HG03159 (cell line): ENCODE results near the gene NTNG1.

Source experiments
- ATAC-seq: cut with Tn5 transposase; IDR thresholded peaks from one replicate; pipeline ENCODE4 v1.9.1; 2021; ENCODE audit warnings: mild to moderate bottlenecking, moderate library complexity; ENCODE audit not compliant: unreplicated experiment

Gene NTNG1

DNA sequence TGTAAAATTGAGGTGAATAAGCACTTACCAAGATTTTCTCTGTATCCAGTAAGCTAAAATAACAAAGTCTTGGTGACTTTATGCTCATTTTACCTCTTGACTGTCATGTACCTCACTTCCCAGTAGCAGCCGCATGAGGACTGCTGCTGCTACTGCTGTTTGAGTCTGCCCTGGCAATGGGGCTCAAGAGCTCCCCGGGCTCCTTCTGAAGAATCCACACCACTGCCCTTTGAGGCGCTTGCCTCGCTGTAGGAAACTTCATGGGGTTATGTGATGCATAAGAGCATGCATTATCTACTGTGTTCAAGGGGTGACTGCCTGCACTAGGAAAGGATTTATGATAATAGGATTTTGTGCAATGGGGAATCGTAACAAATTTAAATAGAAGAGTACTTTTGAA is 113.5 kb downstream of the NTNG1 start:
- ATAC-seq = no peak

- ATAC-seq = no peak
Measured at GRCh38 chr1:107255469-107255868, 114.6 kb downstream of the NTNG1 start.

DNA sequence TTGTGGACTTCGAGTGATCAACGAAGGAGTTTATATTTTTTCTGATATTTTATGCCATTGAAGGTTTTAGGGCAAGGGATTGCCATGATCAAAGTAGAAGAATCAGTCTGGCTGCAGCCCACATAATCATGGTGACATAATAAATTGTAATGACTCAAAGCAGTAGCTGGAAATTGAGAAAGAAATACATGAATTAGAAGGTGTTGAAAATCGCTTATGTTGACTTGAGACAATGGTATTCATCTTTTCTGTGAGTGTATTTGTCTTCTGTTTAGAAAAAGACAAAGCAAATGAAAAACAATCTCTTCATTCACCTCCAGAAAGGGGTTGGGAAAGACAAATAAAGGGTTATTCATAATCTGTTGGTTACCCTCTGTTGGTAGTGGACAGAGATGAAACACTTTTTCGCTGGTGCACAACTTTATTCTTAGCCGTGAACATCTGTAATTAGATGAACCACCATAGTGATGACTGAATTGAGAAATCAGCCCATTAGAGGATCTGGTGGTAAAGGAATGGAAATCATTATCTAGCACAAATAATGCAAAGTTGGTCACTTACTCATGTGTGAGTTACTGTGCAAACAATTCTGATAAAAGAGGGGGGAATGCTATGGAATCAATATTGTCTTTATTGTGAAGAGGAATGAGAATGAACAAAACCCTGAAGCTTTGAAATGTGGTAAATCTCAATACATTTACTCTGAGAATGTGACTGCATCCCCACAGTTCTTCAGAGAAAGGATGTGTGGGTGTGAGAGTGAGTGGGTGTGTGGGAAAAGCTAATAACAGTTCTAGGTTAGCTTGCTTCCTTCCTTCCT is 121.8 kb downstream of the NTNG1 start:
- ATAC-seq = no peak

DNA sequence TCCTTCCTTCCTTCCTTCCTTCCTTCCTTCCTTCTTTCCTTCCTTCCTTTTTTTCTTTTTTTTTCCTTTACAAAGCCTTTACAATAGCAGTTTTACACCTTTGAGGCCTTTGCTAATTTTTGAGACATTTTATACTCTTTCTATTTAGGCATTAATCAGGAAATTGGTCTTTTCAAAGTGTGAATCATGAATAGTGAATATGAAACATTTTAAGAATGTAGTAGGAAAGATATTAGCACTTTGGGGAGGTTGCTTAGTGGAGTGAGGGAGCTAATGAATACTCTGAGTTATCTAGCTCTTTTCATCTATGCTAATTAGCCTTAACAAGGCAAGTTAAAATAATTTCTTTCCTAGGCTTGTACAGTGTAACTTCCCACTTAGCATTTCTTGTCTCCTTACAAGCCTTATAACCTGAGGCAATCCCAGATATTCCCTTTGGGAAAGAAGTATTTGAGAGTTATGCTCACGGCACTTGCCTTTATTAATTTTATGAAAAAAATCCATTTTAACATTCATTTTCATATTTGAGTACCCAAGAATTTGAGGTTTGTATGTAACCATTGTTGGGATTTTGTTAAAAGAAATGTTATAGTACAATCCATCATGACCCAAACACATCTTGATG is 122.6 kb downstream of the NTNG1 start:
- no peak for ATAC-seq

GRCh38 chr1:107264007-107264406 is 123.2 kb downstream of the NTNG1 start:
- ATAC-seq = no peak

- no peak for ATAC-seq
Measured at GRCh38 chr1:107264561-107264960, 123.7 kb downstream of the NTNG1 start.

DNA sequence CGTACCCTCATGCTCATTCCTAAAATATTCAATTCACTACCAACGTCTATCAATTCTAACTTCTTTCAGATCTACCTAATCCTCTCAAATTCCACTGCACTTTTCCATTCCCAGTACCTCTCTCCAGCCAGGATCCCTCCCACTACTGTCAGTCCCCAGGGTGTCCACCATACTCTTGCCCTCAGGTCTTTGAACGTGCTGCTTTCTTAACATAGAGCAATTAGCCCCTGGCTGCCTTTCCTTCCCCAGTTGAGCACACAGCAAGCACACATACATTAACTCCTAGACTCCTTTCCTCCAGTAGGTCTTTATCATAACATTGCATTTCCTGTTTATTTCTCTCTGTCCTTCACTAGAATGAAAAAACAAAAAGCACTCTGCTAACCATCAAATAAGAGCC is 126.7 kb downstream of the NTNG1 start:
- ATAC-seq = no peak

DNA sequence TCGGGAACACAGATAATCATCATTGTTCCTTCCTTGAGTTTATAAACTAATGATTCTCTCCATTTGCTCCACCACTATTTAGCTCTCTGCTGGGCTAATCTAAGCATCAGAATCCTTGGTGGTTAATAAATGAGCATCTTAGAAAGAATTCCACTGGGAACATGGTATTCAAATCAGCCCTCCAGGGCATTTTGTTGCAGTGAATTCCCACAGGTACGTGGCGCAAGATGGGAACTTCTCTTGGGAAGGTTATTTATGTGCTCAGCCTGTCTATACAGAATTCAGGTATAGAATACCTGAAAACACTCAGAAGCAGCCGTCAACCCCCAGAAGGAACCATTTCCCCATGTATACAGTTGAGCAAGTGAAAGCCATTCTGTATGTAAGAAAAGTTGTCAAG is 131.5 kb downstream of the NTNG1 start:
- no peak for ATAC-seq

DNA sequence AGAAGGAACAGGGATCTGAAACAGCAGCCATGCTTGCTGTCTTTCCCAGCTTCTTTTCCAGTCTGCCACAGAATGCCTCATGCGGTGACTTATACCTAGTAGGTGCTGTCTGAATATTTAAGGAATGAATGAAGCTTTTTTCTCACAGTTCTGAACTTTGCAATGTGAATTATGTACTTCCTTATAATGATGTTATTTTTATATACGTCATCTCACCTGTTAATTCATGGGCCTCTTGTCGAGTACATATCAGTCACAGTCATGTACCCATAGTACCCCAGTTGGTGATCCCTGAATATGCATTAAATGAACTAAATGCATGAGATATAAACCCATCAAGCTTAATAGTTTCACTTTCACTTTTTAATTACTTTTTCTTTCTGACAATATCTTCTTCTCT is 132.7 kb downstream of the NTNG1 start:
- no peak for ATAC-seq

DNA sequence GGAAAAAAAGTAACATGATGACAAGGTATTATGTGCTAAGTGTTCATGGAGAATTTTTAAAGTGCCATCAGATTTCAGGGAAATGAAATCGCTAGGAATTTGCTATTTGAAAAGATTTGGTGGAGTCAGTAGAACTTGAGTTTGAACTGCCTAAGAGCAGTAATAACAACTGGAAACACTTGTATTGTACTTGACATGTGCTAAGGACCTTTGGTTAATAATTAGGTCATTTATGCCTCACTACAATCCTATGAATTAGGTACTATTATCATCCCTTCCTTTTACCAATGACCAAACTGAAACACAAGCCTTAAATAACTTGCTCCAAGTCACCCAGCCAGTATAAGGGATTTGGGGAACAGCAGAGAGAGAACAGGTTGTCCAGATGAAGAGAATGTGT is 133.4 kb downstream of the NTNG1 start:
- ATAC-seq = no peak

DNA sequence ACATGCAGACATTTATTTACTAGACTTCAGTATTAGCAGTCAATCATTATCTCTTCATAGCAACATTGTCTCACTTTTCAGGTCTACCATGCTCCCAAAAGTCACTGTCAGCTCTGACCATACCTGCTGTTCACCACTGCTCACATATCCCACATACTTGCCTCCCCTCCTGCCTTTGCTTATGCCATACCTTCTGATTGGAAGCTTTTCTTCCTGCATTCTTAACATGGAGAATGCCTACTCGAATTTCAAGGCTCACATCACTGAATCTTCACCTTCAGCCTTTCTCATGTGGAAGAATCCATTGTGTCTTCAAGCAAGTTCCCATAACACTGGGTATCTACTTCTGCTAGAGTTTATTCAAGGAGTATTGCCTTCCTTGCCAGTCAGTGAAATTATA is 135.4 kb downstream of the NTNG1 start:
- ATAC-seq = no peak

DNA sequence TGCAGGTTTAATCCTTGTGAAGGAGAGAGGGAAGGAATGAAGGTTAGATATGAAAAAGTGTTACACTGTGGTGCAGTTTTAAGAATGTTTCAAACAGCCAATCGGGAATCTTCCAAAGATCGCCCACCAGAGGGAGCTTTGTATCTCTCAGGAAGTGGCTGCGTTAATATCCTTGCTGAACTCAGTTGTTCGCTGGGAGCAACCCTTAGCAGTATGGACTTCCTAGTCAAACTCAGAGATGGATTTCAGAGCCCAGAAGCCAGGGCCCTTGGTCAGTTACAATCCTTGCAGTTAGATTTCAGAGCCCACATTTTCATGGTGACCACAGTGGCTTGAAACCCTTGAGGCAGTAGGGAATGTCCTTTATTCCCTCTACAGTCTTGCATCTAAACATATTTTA is 136.2 kb downstream of the NTNG1 start:
- ATAC-seq = no peak

DNA sequence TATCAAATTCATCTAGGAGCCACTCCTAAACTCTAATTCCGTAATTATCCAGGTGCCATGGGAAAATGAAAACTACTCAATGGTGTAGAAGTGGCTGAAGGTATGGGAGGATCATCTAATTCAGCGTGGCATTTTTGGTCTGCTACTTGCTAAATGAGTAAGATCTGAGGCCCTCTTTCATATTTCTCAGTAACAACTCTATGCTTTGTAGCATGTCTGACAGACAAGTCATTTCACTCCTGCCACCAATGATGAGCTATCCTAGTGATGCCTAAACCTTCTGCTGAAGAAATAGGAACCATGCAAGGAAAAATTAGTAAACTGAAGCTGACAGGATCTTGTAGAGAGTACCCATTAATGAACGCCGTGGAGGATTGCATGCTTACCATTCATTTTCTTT is 145.3 kb downstream of the NTNG1 start:
- ATAC-seq = no peak

GRCh38 chr1:107291987-107292386 is 151.1 kb downstream of the NTNG1 start:
- ATAC-seq = no peak

DNA sequence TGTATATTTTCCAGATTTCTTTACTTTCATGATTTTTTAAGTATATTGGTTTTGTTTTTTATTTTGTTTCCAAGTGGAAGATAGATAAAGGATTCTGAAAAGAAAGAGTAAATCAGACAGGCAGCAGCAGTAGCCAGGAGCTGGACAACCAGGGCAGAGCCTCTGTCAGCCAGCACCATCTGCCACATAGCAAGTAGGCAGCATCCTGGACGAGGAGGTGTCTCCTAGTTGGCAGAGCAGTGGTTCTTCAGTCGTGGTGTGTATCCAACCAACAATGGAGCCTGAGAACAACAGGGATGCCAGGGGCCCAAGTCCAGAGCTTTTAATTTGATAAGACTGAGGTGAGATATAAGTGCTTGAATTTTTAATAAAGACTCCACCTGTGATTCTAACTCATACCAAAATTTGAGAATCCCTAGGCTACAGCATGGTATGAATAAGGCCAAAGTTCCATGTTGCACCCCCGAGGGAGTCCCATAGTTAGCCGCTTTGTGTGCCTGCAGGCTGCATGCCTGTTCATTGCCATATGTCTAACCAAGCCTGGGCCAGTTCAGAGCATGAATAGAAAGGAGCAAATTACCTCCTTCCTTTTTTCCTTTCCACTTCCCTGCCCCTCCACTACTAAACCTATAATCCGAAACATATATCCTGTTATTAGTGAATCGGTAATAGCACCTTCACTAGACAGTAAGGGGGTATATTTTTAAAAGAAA is 153.2 kb downstream of the NTNG1 start:
- ATAC-seq = no peak

DNA sequence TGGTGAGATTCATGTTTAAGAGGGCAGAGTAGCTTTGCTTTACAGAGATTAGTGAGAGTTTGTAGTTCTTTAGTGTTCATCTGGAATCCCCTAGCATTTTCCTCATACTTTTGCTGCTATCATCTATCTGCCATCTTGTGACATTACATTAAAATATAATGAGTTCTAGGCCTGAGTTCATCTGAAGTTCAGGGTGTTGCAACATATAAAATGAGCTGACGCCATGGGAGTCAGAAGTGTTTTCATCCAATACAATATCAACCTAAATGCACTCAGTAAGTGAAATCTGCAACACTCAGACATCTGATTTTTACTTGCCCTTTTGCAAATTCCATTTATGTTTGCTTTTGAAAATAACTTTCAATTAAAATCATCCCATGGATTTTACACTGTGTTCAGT is 153.8 kb downstream of the NTNG1 start:
- ATAC-seq = no peak

DNA sequence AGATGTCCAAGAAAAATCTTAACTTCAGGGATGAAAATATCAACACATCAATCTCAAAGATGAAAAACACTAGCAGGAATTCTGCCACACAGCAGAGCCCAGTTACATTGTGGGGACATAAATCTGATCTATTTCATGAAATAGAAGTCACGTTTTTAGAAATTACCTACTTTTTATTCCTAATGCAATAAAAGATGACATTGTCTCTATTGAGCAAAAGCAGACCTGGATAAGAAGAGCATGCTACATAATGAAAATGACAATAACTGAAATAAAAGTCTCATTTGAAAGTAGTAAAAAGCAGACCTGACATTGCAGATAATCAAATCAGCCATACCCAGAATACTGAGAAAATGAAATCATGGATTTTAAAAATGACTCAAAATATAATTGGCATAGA is 156.8 kb downstream of the NTNG1 start:
- ATAC-seq = no peak

DNA sequence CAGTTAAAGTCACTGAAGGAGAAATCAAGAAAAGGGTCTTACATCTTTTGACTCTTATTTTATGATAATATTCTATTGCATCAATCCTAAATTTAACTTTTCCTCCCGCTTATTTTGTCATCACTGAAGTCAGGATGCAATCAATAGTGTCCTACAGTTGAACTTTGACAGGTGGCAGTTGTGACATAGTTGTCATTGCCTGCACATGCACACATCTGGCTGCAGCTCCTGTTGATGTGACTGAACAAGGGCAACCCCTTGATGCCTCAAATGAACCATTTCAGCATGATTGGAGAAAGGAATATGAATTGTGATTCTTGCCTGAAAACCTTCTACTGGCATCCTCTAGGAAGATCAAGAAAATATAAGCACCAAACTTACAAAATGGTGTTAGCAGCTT is 157.7 kb downstream of the NTNG1 start:
- no peak for ATAC-seq

DNA sequence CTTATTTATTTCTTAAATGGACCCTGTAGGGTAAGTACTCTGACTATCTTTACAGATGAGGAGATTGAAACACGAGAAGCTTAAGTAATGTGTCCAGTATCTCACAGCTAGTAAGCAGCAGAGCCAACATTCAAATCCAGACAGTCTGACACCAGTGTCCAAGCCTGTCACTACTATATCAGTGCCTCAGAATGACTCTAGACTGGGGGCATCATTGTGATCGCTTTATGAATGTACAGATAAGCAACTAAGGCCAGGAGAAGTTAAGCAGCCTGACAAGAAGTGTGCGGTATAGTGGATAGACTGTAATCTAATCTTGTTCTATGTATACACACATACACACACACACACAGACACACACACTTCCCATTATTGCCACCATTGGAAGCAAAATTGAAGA is 158.7 kb downstream of the NTNG1 start:
- ATAC-seq = no peak

DNA sequence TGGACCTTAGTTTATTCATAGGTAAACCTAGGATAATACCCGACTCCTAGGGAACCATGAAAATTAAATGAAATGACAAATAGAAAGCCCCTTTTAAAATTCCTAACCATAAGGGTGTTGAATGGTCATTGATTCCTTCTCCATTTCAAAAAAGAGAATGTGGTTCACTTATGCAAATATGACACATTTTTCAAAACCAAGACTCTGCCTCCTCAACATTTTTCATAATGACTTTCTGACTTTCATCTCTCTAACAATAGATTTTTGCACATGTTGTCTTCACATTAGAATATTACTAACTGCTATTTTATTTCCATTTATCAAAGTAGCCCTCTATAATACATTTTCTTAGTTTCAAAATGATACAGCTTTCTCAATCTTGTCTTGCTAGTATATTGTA is 169.1 kb downstream of the NTNG1 start:
- ATAC-seq = no peak

DNA sequence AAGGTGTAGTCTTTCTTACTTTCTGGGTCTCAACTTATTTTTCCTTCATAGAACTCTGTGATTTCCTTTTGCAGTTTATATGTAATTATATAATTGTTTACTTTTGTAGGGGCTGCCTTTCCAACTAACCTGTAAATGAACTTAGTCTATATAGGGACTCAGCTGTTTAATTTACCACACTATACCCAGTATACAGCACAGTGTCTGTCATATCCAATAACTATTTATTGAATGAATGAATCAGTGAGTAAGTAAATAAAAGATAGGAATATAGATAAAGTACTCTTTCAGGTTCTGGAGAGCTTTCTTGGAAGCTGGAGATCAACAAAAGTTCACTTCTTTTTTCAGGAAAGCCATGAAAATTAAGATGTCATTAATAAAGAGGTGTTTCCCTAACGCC is 174.8 kb downstream of the NTNG1 start:
- ATAC-seq = no peak

GRCh38 chr1:107318932-107319331 is 178.1 kb downstream of the NTNG1 start:
- no peak for ATAC-seq
